Measurements from ENCODE around the gene COL17A1. TPM values are rescaled to one million over a fixed set of nuclear protein-coding genes. Genes with fewer than 3 reads are reported as not detected.

The COL17A1 gene
- total RNA-seq, 1 experiment from 2014 or later, result 3.5 TPM

GRCh38 chr10:103983367-103983911, 102.2 kb downstream of the COL17A1 start (continued):
- TF ChIP-seq, protein P1, sequence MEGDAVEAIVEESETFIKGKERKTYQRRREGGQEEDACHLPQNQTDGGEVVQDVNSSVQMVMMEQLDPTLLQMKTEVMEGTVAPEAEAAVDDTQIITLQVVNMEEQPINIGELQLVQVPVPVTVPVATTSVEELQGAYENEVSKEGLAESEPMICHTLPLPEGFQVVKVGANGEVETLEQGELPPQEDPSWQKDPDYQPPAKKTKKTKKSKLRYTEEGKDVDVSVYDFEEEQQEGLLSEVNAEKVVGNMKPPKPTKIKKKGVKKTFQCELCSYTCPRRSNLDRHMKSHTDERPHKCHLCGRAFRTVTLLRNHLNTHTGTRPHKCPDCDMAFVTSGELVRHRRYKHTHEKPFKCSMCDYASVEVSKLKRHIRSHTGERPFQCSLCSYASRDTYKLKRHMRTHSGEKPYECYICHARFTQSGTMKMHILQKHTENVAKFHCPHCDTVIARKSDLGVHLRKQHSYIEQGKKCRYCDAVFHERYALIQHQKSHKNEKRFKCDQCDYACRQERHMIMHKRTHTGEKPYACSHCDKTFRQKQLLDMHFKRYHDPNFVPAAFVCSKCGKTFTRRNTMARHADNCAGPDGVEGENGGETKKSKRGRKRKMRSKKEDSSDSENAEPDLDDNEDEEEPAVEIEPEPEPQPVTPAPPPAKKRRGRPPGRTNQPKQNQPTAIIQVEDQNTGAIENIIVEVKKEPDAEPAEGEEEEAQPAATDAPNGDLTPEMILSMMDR (IDR thresholded peaks at IDR 0.05 in 2 of 3, conservative IDR thresholded peaks at IDR 0.05 in 1 of 3; ENCODE audit: borderline replicate concordance in 1 of 3, insufficient read depth in 1 of 3, low read depth in 2 of 3, low read length in 2 of 3), result no peak
- no peak for TF ChIP-seq FOSL1 (IDR thresholded peaks at IDR 0.05; ENCODE audit: low read depth)
- TF ChIP-seq POLR2A (IDR thresholded peaks at IDR 0.05; ENCODE audit: borderline replicate concordance, extremely low read depth, insufficient read depth, insufficient read length), result no peak

- Histone ChIP-seq H3K9me2 (ENCODE audit: insufficient read depth) (no peaks in the 10 kb centered on the region), H3K27me3 (ENCODE audit: insufficient read depth, low read length) (no peaks in the 10 kb centered on the region), H4K20me1 (ENCODE audit: insufficient read depth) (peaks cover 44% of the 10 kb centered on the region), H3K36me3 (ENCODE audit: control insufficient read depth in 1 of 2, insufficient read depth in 2 of 2, low read length in 2 of 2) (no peaks in the 10 kb centered on the region), H3K9ac (ENCODE audit: low read length) (no peak overlapping the region), H2AFZ (ENCODE audit: low read depth, low read length, poor library complexity, severe bottlenecking) (no peak overlapping the region), H3K27ac (ENCODE audit: low read depth, low read length) (no peak overlapping the region), H3K79me2 (ENCODE audit: insufficient read depth, low read length) (peaks cover 100% of the 10 kb centered on the region), H3K4me3 (replicated peaks in 1 of 2; ENCODE audit: low read depth in 1 of 2, low read length in 2 of 2) (no peak overlapping the region), H3K4me1 (ENCODE audit: control insufficient read depth in 1 of 2, insufficient read depth in 2 of 2, low read length in 2 of 2) (peaks cover 2 to 14% of the 10 kb centered on the region in 2 experiments; a peak in 2 of 4 replicates), H3K9me3 (ENCODE audit: control insufficient read depth in 1 of 2, insufficient read depth in 1 of 2, low read depth in 1 of 2, low read length in 2 of 2) (no peaks in the 10 kb centered on the region), H3K4me2 (ENCODE audit: low read length) (no peak overlapping the region)
- TF ChIP-seq RAD21 (IDR thresholded peaks at IDR 0.05; ENCODE audit: low read depth), result peak; percentile 70
- TF ChIP-seq, protein P2, sequence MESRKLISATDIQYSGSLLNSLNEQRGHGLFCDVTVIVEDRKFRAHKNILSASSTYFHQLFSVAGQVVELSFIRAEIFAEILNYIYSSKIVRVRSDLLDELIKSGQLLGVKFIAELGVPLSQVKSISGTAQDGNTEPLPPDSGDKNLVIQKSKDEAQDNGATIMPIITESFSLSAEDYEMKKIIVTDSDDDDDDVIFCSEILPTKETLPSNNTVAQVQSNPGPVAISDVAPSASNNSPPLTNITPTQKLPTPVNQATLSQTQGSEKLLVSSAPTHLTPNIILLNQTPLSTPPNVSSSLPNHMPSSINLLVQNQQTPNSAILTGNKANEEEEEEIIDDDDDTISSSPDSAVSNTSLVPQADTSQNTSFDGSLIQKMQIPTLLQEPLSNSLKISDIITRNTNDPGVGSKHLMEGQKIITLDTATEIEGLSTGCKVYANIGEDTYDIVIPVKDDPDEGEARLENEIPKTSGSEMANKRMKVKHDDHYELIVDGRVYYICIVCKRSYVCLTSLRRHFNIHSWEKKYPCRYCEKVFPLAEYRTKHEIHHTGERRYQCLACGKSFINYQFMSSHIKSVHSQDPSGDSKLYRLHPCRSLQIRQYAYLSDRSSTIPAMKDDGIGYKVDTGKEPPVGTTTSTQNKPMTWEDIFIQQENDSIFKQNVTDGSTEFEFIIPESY (IDR thresholded peaks at IDR 0.05; ENCODE audit: extremely low read depth, insufficient replicate concordance, low read length), result no peak
- no peak for TF ChIP-seq MAX (IDR thresholded peaks at IDR 0.05)
- TF ChIP-seq YY1 (IDR thresholded peaks at IDR 0.05; ENCODE audit: extremely low read depth, insufficient replicate concordance, low read depth, low read length), result peak; percentile 23
- TF ChIP-seq CBX3 (IDR thresholded peaks at IDR 0.05; ENCODE audit: low read depth), result 0 out of 2 replicates have a peak, but pooled peaks have one; percentile 27
- TF ChIP-seq, protein P1 (IDR thresholded peaks at IDR 0.05 in 2 of 3, conservative IDR thresholded peaks at IDR 0.05 in 1 of 3; ENCODE audit: borderline replicate concordance in 1 of 3, insufficient read depth in 1 of 3, low read depth in 2 of 3, low read length in 2 of 3), result peak; percentile 57 to 69 (median 66); a peak in 4 of 6 replicates
- TF ChIP-seq CEBPB (IDR thresholded peaks at IDR 0.05; ENCODE audit: low read depth), result 0 out of 2 replicates have a peak, but pooled peaks have one; percentile 37
- intact Hi-C loops (cut with micrococcal nuclease), result no loop called here
- peak; percentile 34 for DNase-seq (ENCODE audit: low read depth, low spot score)
- ChIA-PET POLR2A (interaction anchor here (1.5 kb wide), 1 partner anchor 13 kb away, joined by 5 read pairs; no protein-coding TSS in a partner anchor), RAD21 (ENCODE audit: low non-redundant PET in 1 of 2, low total read pairs in 2 of 2, uncharacterized antibody in 2 of 2, unreplicated experiment in 2 of 2) (no interaction called here), CTCF (interaction anchor here (0.8 to 1.1 kb wide), 2 partner anchors 13 to 36 kb away, joined by 4 read pairs; no protein-coding TSS in a partner anchor)
- peak; percentile 92 for ATAC-seq
- no TSS peak for BruUV-seq (replicated peaks)
These were observed 103.0 kb downstream of the COL17A1 start for GRCh38 chr10:103982639-103983038.
